Measurements from ENCODE around the gene PLP1.

Gene PLP1

GRCh38 chrX:103734125-103734760 is 42.4 kb upstream of the PLP1 start:
- peak; percentile 65 for DNase-seq (ENCODE audit: low read depth)
- TF ChIP-seq CTCF (conservative IDR thresholded peaks at IDR 0.05; ENCODE audit: low read depth, low read length): no peak
- H3K4me3 ChIP-seq (ENCODE audit: low read depth, low read length): no peak overlapping the region

GRCh38 chrX:103737696-103738095 is 38.9 kb upstream of the PLP1 start:
- TF ChIP-seq CTCF (conservative IDR thresholded peaks at IDR 0.05; ENCODE audit: low read depth, low read length): no peak
- no peak for DNase-seq (ENCODE audit: low read depth)
- H3K4me3 ChIP-seq (ENCODE audit: low read depth, low read length): no peak overlapping the region

GRCh38 chrX:103739421-103739820 is 37.2 kb upstream of the PLP1 start:
- TF ChIP-seq CTCF (conservative IDR thresholded peaks at IDR 0.05; ENCODE audit: low read depth, low read length): no peak
- no peak for DNase-seq (ENCODE audit: low read depth)
- H3K4me3 ChIP-seq (ENCODE audit: low read depth, low read length): no peak overlapping the region

- TF ChIP-seq CTCF (conservative IDR thresholded peaks at IDR 0.05; ENCODE audit: low read depth, low read length): no peak
- H3K4me3 ChIP-seq (ENCODE audit: low read depth, low read length): no peak overlapping the region
- no peak for DNase-seq (ENCODE audit: low read depth)
Observed at GRCh38 chrX:103741879-103742278, 34.8 kb upstream of the PLP1 start.

GRCh38 chrX:103742339-103742738 is 34.3 kb upstream of the PLP1 start:
- no peak for DNase-seq (ENCODE audit: low read depth)
- H3K4me3 ChIP-seq (ENCODE audit: low read depth, low read length): no peak overlapping the region
- no peak for TF ChIP-seq CTCF (conservative IDR thresholded peaks at IDR 0.05; ENCODE audit: low read depth, low read length)

GRCh38 chrX:103747163-103747562 is 29.5 kb upstream of the PLP1 start:
- TF ChIP-seq CTCF (conservative IDR thresholded peaks at IDR 0.05; ENCODE audit: low read depth, low read length): no peak

GRCh38 chrX:103754401-103754800 is 22.2 kb upstream of the PLP1 start:
- H3K4me3 ChIP-seq (ENCODE audit: low read depth, low read length): no peak overlapping the region
- TF ChIP-seq CTCF (conservative IDR thresholded peaks at IDR 0.05; ENCODE audit: low read depth, low read length): no peak
- DNase-seq (ENCODE audit: low read depth): no peak

More at GRCh38 chrX:103747163-103747562, 29.5 kb upstream of the PLP1 start:
- no peak for DNase-seq (ENCODE audit: low read depth)
- H3K4me3 ChIP-seq (ENCODE audit: low read depth, low read length): no peak overlapping the region
